HFFc6 (cell line): ENCODE results near the gene PSPC1. TPM values are rescaled to one million over a fixed set of nuclear protein-coding genes. Genes with fewer than 3 reads are reported as not detected.
A peak's percentile ranks its signal among the peaks of the same experiment; 100 is the strongest.

Source experiments
- DNase-seq: peaks from one replicate; pipeline ENCODE4 v3.0.0-alpha.2; 2018
- H3K27ac Mint-ChIP-seq: 2 replicates; pipeline ENCODE4 v1.8.0; 2020; ENCODE audit warnings: mild to moderate bottlenecking, mixed read lengths
- H3K27me3 Mint-ChIP-seq: 2 replicates; pipeline ENCODE4 v1.8.0; 2021; ENCODE audit warnings: mild to moderate bottlenecking, moderate library complexity, mixed read lengths; ENCODE audit not compliant: insufficient read depth
- H3K36me3 Mint-ChIP-seq: 2 replicates; pipeline ENCODE4 v1.8.0; 2021; ENCODE audit warnings: low read depth, mixed read lengths
- H3K4me1 Mint-ChIP-seq: 2 replicates; pipeline ENCODE4 v1.8.0; 2020; ENCODE audit warnings: low read depth, mixed read lengths
- H3K4me3 Mint-ChIP-seq: 2 replicates; pipeline ENCODE4 v1.8.0; 2020; ENCODE audit warnings: mild to moderate bottlenecking, moderate library complexity, mixed read lengths
- H3K9me3 Mint-ChIP-seq: 2 replicates; pipeline ENCODE4 v1.8.0; 2020; ENCODE audit warnings: mild to moderate bottlenecking, mixed read lengths
- total RNA-seq, 6 experiments: library from RNA; stranded (reverse); fragmentation: NEBNext Ultra II Directional; extraction: Animal tissue kit (Norgen Biotek cat#: 25700); gene quantifications; 2 replicates in 1 of 6; 3 replicates in 5 of 6; pipeline ENCODE4 v1.2.3, GENCODE V29; 2021
- TF ChIP-seq, protein P1 (sequence below): fragments of 200-600 bp; sonication (generic); IDR thresholded peaks from 2 replicates; pipeline ENCODE4 v1.5.0; 2021; ENCODE audit warnings: antibody characterized with exemption, mild to moderate bottlenecking

Gene PSPC1
- total RNA-seq, 6 experiments from 2014 or later: 35.7 to 41.0 (median 40.0) TPM

- H3K4me3 Mint-ChIP-seq: no peak overlapping the region
- TF ChIP-seq, protein P1, sequence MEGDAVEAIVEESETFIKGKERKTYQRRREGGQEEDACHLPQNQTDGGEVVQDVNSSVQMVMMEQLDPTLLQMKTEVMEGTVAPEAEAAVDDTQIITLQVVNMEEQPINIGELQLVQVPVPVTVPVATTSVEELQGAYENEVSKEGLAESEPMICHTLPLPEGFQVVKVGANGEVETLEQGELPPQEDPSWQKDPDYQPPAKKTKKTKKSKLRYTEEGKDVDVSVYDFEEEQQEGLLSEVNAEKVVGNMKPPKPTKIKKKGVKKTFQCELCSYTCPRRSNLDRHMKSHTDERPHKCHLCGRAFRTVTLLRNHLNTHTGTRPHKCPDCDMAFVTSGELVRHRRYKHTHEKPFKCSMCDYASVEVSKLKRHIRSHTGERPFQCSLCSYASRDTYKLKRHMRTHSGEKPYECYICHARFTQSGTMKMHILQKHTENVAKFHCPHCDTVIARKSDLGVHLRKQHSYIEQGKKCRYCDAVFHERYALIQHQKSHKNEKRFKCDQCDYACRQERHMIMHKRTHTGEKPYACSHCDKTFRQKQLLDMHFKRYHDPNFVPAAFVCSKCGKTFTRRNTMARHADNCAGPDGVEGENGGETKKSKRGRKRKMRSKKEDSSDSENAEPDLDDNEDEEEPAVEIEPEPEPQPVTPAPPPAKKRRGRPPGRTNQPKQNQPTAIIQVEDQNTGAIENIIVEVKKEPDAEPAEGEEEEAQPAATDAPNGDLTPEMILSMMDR: no peak
- no peak overlapping the region for H3K27ac Mint-ChIP-seq
- no peak for DNase-seq
- no peaks in the 10 kb centered on the region for H3K9me3 Mint-ChIP-seq
- peaks cover 15% of the 10 kb centered on the region for H3K36me3 Mint-ChIP-seq
- H3K27me3 Mint-ChIP-seq: peaks cover 3% of the 10 kb centered on the region; the same call in 1 of the 2 replicates
- peaks cover 37% of the 10 kb centered on the region for H3K4me1 Mint-ChIP-seq
Observed at GRCh38 chr13:19681517-19681916, 101.2 kb downstream of the PSPC1 start.

DNA sequence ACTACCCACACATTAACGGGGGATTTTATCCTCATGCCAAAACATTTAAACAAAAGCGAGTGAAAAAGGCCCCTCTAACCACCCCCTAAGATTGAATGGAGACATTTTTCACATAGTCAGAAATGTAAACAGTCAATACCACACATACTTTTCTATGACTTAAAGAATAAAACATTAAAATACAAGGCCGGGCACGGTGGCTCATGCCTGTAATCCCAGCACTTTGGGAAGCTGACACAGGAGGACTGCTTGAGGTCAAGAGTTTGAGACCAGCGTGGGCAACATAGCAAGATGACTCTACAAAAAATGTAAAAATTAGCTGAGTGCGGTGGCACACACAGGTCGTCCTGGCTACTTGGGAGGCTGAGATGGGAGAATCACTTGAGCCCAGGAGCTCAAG lies 102.0 kb downstream of the PSPC1 start:
- Mint-ChIP-seq H3K4me1 (peaks cover 37% of the 10 kb centered on the region), H3K4me3 (no peak overlapping the region), H3K9me3 (no peaks in the 10 kb centered on the region), H3K27me3 (peaks cover 3% of the 10 kb centered on the region; the same call in 1 of the 2 replicates), H3K36me3 (peaks cover 22% of the 10 kb centered on the region), H3K27ac (peak overlapping the region; percentile 30; the same call in 1 of the 2 replicates)
- DNase-seq: no peak
- TF ChIP-seq, protein P1: no peak

DNA sequence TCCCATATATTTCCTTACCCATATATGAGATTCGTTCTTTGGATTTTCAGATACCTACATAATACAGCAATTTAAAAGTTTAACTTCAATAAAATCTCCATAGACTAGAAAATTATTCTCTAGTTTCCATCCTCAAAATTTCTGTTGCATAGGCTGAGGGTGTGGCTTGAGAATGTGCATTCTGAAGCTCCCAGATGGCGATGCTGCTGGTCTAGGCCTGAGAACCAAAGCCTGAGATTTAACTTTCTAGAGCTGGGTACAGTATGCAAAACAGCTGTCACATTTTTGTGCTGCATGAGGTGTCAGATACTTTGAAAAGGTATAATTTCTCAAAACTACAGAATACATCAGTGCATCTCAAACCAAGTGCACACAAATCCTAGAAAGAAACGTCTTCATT lies 106.6 kb downstream of the PSPC1 start:
- no peak for DNase-seq
- Mint-ChIP-seq H3K36me3 (peaks cover 43% of the 10 kb centered on the region), H3K9me3 (no peaks in the 10 kb centered on the region), H3K4me3 (no peak overlapping the region), H3K4me1 (peaks cover 23% of the 10 kb centered on the region), H3K27ac (peak overlapping the region; percentile 59), H3K27me3 (peaks cover 3% of the 10 kb centered on the region; the same call in 1 of the 2 replicates)
- TF ChIP-seq, protein P1: no peak

- Mint-ChIP-seq H3K4me1 (peaks cover 13% of the 10 kb centered on the region), H3K27ac (no peak overlapping the region), H3K9me3 (no peaks in the 10 kb centered on the region), H3K27me3 (peaks cover 3% of the 10 kb centered on the region; the same call in 1 of the 2 replicates), H3K36me3 (peaks cover 43% of the 10 kb centered on the region), H3K4me3 (no peak overlapping the region)
- DNase-seq: no peak
- TF ChIP-seq, protein P1: no peak
Observed at GRCh38 chr13:19674898-19675297, 107.8 kb downstream of the PSPC1 start.

DNA sequence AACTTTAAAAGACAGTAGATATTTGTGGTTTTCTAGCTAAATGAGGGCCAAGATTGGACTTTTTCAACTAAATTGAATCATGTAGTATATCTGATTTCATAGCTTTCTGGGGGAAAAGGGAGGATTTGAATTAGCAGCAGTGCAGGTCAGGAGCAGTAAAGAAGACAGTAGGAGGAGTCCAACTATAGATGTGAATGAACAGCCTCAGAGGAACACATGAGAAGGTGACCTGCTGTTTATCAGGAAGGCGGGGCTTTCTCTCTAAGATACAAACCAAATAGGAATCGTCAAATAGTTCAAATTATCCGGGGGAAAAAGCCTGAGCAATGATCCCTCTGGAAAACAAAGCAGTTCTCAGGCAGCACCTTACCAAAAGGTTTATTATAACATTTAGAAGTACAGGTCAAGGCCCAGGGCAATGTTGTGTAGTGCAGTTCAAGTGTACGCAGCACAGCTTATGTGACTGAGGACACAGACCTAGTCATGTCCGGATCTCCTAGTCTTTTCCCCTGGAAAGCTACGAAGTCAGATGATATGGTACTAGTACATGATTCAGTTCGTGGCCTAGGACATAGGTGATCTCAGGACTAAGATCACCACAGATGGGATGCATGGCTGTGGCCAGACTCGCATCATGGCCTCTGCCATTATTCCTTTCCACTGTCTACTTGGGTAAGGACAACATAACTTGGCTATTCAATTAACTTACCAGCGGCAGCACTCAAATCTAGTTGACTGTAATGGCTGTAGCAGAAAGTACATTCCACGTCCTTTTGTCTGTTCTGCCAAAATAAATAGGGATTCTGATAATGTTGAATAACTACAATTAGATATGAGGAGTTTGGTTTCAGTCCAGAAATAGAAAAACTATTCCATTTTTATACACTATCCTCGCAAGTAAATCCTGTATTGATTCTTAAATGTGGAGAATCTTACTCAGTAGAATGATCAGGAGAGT lies 109.0 kb downstream of the PSPC1 start:
- H3K27me3 Mint-ChIP-seq: peaks cover 3% of the 10 kb centered on the region
- H3K9me3 Mint-ChIP-seq: no peaks in the 10 kb centered on the region
- TF ChIP-seq, protein P1: no peak
- peaks cover 42% of the 10 kb centered on the region for H3K36me3 Mint-ChIP-seq
- H3K4me3 Mint-ChIP-seq: no peak overlapping the region
- DNase-seq: no peak
- H3K4me1 Mint-ChIP-seq: peaks cover 13% of the 10 kb centered on the region
- H3K27ac Mint-ChIP-seq: no peak overlapping the region; the same call in 1 of the 2 replicates
